D721Med (cell line): ENCODE measurements around the gene STOM.

Experiments
- DNase-seq: peaks from one replicate; pipeline ENCODE4 v3.0.0; 2011; ENCODE audit warnings: low spot score; ENCODE audit not compliant: insufficient read length
- FAIRE-seq: peaks from 2 replicates; lab custom pipeline; 2011; peaks lifted over from hg19 to GRCh38; lab: Jason Lieb, UNC
- TF ChIP-seq, protein P1 (sequence below): IDR thresholded peaks from 2 replicates; pipeline ENCODE4 v1.5.1; 2012; ENCODE audit warnings: mild to moderate bottlenecking, control low read depth; ENCODE audit not compliant: insufficient read depth; ENCODE audit errors: missing control alignments

The STOM gene

DNA sequence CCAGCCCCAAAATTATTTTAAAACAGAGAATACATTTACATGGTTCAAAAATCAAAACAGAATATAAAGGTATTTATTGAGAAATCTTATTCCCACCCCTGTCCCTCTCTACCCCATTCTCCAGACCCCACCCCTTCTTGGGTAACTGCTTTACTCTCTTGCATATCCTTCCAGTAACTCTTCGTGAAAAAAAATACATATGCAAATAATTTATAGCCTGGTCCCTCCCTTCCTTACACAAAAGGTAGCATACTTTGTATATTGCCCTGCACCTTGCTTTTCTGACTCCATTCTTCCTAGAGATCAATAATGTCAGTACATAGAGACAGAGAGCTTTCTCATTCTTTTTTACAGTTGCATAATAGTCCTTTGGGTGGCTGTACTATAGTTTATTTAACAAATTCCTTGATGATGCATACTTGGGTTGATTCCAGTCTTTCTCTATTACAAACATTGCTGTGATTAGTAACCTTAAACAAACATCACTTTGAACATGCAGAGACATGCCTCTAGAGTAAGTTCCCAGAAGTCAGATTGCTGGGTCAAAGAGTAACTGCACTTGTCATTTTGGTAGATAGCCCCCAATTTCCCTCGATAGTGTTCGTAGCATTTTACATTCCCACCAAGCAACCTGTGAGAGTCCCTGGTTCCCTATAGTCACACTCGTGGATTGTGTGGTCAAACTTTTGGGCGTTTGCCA, 47.9 kb downstream of the STOM start:
- no peak for FAIRE-seq
- TF ChIP-seq, protein P1, sequence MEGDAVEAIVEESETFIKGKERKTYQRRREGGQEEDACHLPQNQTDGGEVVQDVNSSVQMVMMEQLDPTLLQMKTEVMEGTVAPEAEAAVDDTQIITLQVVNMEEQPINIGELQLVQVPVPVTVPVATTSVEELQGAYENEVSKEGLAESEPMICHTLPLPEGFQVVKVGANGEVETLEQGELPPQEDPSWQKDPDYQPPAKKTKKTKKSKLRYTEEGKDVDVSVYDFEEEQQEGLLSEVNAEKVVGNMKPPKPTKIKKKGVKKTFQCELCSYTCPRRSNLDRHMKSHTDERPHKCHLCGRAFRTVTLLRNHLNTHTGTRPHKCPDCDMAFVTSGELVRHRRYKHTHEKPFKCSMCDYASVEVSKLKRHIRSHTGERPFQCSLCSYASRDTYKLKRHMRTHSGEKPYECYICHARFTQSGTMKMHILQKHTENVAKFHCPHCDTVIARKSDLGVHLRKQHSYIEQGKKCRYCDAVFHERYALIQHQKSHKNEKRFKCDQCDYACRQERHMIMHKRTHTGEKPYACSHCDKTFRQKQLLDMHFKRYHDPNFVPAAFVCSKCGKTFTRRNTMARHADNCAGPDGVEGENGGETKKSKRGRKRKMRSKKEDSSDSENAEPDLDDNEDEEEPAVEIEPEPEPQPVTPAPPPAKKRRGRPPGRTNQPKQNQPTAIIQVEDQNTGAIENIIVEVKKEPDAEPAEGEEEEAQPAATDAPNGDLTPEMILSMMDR = no peak
- DNase-seq = no peak

DNA sequence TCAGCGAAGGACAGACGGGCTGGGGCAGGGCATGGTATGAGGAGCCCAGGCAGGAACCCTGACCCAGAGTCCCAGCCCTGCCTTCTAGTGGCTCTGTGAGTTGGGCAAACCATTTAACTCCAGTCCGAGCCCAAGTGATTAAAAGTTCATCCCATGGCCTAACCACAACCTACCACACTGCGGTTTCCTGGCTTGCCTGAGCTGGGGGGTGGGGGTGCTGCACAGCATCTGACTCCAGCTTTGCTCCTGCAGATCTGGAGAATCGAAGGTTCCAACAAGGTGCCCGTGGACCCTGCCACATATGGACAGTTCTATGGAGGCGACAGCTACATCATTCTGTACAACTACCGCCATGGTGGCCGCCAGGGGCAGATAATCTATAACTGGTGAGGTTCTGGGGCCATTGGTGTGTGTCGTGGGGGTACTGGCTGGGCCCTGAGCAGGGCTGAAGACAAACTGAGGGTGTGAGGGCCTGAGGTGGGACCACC, 49.0 kb downstream of the STOM start:
- TF ChIP-seq, protein P1 = no peak
- DNase-seq (no peak), FAIRE-seq (no peak)

DNA sequence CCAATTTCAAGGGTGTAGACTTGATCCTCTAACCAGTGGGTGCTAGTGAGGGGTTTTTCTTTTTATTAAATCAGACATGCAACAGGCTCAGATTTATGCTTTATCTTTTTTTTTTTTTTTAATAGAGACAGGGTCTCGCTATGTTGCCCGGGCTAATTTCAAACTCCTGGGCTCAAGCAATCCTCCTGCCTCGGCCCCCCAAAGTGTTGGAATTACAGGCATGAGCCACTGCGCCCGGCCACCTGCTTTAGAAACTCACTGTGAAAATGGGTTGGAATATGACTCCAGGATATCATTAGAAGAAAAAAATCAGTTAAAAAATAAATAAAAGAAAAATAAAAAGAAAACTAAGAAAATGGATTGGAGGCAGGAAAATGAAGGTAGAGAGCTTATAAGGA, 50.7 kb downstream of the STOM start:
- DNase-seq = no peak
- FAIRE-seq = no peak
- TF ChIP-seq, protein P1 = no peak

DNA sequence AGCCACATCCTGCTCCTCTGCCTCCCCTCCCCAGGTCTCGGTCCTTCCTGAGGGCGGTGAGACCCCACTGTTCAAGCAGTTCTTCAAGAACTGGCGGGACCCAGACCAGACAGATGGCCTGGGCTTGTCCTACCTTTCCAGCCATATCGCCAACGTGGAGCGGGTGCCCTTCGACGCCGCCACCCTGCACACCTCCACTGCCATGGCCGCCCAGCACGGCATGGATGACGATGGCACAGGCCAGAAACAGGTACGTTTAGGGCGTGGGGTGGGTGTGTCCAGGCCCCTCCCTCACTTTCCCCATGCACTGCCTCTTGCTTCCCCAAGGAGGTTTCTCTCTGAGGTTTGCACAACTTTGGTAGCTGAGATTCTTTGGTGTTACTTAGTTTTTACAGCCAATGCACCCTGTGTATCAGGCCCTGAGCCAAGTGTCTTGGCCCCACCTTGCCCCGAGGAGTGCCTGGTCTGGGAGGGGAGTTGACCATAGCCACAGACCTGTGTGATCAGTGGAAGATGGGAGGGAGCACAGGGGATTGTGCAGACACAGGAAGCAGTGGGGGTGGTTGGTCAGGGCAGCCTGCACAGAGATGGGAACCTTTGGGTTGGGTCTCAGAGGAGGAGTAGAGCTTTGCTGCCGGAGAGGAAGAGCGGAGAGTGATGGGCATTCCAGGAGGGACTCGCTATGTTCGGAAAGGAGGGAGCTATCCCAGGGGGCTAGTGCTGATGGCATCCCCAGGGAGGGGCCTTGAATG, 51.2 kb downstream of the STOM start:
- FAIRE-seq (no peak), DNase-seq (no peak)
- TF ChIP-seq, protein P1 = no peak

DNA sequence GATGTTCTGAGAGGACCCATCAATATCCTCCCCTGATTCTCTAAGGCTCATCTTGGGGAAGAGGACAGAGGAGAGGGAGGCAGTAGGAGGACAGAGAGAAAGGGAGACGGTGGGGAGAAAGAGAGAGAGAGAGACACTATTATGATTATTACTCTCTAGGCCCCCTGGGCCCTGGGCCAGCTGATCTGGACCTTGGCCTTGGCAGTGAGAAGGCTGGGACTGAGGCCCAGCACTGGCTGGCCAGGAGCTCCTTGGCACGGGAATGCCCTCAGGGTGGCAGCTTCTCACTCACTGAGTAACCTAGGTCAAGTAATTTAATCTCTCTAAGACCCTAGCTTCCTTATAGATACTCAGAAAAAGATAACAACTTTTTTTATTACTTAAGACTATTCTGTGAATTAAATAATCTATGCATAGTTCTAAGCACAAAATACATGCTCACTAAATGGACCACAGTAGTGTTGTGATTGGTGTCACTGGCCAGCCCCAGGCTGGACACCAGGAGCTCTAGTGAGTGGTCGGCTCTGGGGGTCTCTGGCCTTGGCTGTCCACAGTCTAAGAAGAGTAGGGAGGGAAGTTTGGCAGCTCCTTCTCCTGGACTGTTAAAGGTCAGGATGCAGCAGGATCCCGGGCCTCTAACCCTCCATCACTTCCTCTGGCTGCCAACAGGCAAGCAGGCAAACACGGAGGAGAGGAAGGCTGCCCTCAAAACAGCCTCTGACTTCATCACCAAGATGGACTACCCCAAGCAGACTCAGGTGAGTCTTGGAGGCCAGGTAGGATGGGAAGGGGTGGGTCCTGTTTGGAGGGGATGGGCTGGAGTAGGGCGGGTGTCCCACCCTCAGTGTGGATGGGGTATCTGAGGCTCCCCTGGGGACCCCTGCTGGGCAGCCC, 52.1 kb downstream of the STOM start:
- DNase-seq (no peak), FAIRE-seq (no peak)
- TF ChIP-seq, protein P1 = no peak

DNA sequence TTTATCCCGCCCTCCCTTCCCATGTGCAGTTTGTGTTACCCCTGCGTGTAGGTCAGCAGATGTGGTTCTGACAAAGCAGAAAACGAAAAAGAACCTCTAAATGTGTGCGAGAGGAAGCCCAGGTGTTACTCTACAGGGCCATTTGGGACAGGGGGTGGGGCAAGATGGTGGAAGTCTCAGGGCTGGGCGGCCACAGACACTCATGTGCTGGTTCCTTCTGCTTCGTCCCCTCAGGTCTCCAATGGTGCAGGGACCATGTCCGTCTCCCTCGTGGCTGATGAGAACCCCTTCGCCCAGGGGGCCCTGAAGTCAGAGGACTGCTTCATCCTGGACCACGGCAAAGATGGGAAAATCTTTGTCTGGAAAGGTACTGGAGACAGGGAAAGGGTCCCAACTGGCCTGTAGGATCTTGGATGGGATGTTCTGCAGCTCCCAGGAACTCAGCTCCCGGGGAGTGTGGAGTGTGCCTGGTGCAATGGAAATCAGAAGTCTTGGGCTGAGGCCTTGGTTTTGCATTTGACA, 53.1 kb downstream of the STOM start:
- DNase-seq (no peak), FAIRE-seq (no peak)
- TF ChIP-seq, protein P1 = no peak
